ENCODE data around the gene FAM193A.

GRCh38 chr4:2695346-2696060 lies 159.1 kb downstream of the FAM193A start:
- TF ChIP-seq CTCF (IDR thresholded peaks at IDR 0.05 in 4 of 5, conservative IDR thresholded peaks at IDR 0.05 in 1 of 5) (no peak), POLR2A (IDR thresholded peaks at IDR 0.05) (no peak)

Measured in gastrocnemius medialis (tissue), 4 donors.